ENCODE results near the gene BPIFA2. TPM values are rescaled to one million over a fixed set of nuclear protein-coding genes. Genes with fewer than 3 reads are reported as not detected.

Gene BPIFA2
- polyA plus RNA-seq, 1 donor (not counting 4 experiments of a cell fraction or from before 2014, with no cell fraction given): not detected

- no peaks in the 10 kb centered on the region for H3K79me2 ChIP-seq (ENCODE audit: control insufficient read depth, insufficient read depth, low read length)
- no peaks in the 10 kb centered on the region for H3K9me3 ChIP-seq (ENCODE audit: control insufficient read depth, low read depth, low read length)
- H3K36me3 ChIP-seq (ENCODE audit: control insufficient read depth in 2 of 2, extremely low read depth in 1 of 2, insufficient read depth in 2 of 2, low read length in 2 of 2): no peaks in the 10 kb centered on the region
- H2AFZ ChIP-seq (ENCODE audit: control insufficient read depth, low read length): no peak overlapping the region
- H3K4me1 ChIP-seq (ENCODE audit: control insufficient read depth, extremely low read depth, insufficient read depth, low read length): no peaks in the 10 kb centered on the region
- no peak overlapping the region for H3K4me2 ChIP-seq (ENCODE audit: control insufficient read depth, extremely low read depth, insufficient read depth, low read depth, low read length)
- H3K9ac ChIP-seq (ENCODE audit: control insufficient read depth, extremely low read depth, insufficient read depth, low read length): no peak overlapping the region
- dilution Hi-C loops (cut with MboI; ENCODE audit: extremely low pct_ligation_motif_present, low sequenced_read_pairs): no loop called here
- H3K27me3 ChIP-seq (ENCODE audit: control insufficient read depth, extremely low read depth, insufficient read depth, low read length): no peaks in the 10 kb centered on the region
- no peak overlapping the region for H3K27ac ChIP-seq (ENCODE audit: control insufficient read depth, insufficient read depth, low read length)
- DNase-seq (ENCODE audit: low read depth, low spot score) (no peak), FAIRE-seq (no peak)
- no peaks in the 10 kb centered on the region for H3K9me1 ChIP-seq (ENCODE audit: control insufficient read depth, extremely low read depth, insufficient read depth, low read length)
- no peak overlapping the region for H3K4me3 ChIP-seq (ENCODE audit: control insufficient read depth in 2 of 3, extremely low read depth in 1 of 3, insufficient read depth in 2 of 3, low read depth in 1 of 3, low read length in 3 of 3)
- H4K20me1 ChIP-seq (ENCODE audit: control insufficient read depth, extremely low read depth, insufficient read depth, low read length): no peaks in the 10 kb centered on the region
- TF ChIP-seq CTCF (optimal IDR thresholded peaks at IDR 0.05 in 1 of 3, IDR thresholded peaks at IDR 0.05 in 1 of 3, conservative IDR thresholded peaks at IDR 0.05 in 1 of 3; ENCODE audit: extremely low read depth in 1 of 3, insufficient read depth in 2 of 3, low read length in 3 of 3) (no peak), EZH2 (IDR thresholded peaks at IDR 0.05; ENCODE audit: low read length) (no peak)
These were observed 40.4 kb upstream of the BPIFA2 start for GRCh38 chr20:33127422-33128097.

GRCh38 chr20:33130568-33131061 is 37.3 kb upstream of the BPIFA2 start:
- no peak overlapping the region for H3K4me2 ChIP-seq (ENCODE audit: control insufficient read depth, extremely low read depth, insufficient read depth, low read depth, low read length)
- no peaks in the 10 kb centered on the region for H3K9me3 ChIP-seq (ENCODE audit: control insufficient read depth, low read depth, low read length)
- H3K27ac ChIP-seq (ENCODE audit: control insufficient read depth, insufficient read depth, low read length): no peak overlapping the region
- TF ChIP-seq CTCF (optimal IDR thresholded peaks at IDR 0.05 in 1 of 3, IDR thresholded peaks at IDR 0.05 in 1 of 3, conservative IDR thresholded peaks at IDR 0.05 in 1 of 3; ENCODE audit: extremely low read depth in 1 of 3, insufficient read depth in 2 of 3, low read length in 3 of 3) (no peak), EZH2 (IDR thresholded peaks at IDR 0.05; ENCODE audit: low read length) (no peak)
- no peaks in the 10 kb centered on the region for H3K36me3 ChIP-seq (ENCODE audit: control insufficient read depth in 2 of 2, extremely low read depth in 1 of 2, insufficient read depth in 2 of 2, low read length in 2 of 2)
- H3K9me1 ChIP-seq (ENCODE audit: control insufficient read depth, extremely low read depth, insufficient read depth, low read length): no peaks in the 10 kb centered on the region
- no peaks in the 10 kb centered on the region for H3K79me2 ChIP-seq (ENCODE audit: control insufficient read depth, insufficient read depth, low read length)
- FAIRE-seq (no peak), DNase-seq (ENCODE audit: low read depth, low spot score) (no peak)
- no peak overlapping the region for H3K9ac ChIP-seq (ENCODE audit: control insufficient read depth, extremely low read depth, insufficient read depth, low read length)
- H3K4me3 ChIP-seq (ENCODE audit: control insufficient read depth in 2 of 3, extremely low read depth in 1 of 3, insufficient read depth in 2 of 3, low read depth in 1 of 3, low read length in 3 of 3): no peak overlapping the region
- dilution Hi-C loops (cut with MboI; ENCODE audit: extremely low pct_ligation_motif_present, low sequenced_read_pairs): no loop called here
- H2AFZ ChIP-seq (ENCODE audit: control insufficient read depth, low read length): no peak overlapping the region
- H4K20me1 ChIP-seq (ENCODE audit: control insufficient read depth, extremely low read depth, insufficient read depth, low read length): no peaks in the 10 kb centered on the region
- no peaks in the 10 kb centered on the region for H3K4me1 ChIP-seq (ENCODE audit: control insufficient read depth, extremely low read depth, insufficient read depth, low read length)
- no peaks in the 10 kb centered on the region for H3K27me3 ChIP-seq (ENCODE audit: control insufficient read depth, extremely low read depth, insufficient read depth, low read length)
